SKM-1 (cell line): ENCODE results near the gene CDH11.

Experiments
- DNase-seq: peaks from one replicate; lab custom pipeline; 2025; ENCODE audit not compliant: unreplicated experiment; lab: John Stamatoyannopoulos, UW

CDH11 gene

GRCh38 chr16:65121870-65122723 is at the start of gene CDH11:
TSS of gene CDH11 (minus strand) at chr16:65122063. CDS start at chr16:65004869, 117,194 bp downstream.
- DNase-seq: no peak

- no peak for DNase-seq
Measured at GRCh38 chr16:65154321-65154720, 32.5 kb upstream of the CDH11 start.

- no peak for DNase-seq
Measured at GRCh38 chr16:65153365-65154105, 31.7 kb upstream of the CDH11 start.

- no peak for DNase-seq
Measured at GRCh38 chr16:65148804-65149203, 26.9 kb upstream of the CDH11 start.

- DNase-seq: no peak
Measured at GRCh38 chr16:65142276-65142675, 20.4 kb upstream of the CDH11 start.

GRCh38 chr16:65136681-65137080 is 14.8 kb upstream of the CDH11 start:
- DNase-seq: no peak

- DNase-seq: no peak
Measured at GRCh38 chr16:65126845-65127624, 5.2 kb upstream of the CDH11 start.

GRCh38 chr16:65125871-65126270 is 4.0 kb upstream of the CDH11 start:
- DNase-seq: peak; percentile 40

GRCh38 chr16:65125322-65125721 is 3.5 kb upstream of the CDH11 start:
- no peak for DNase-seq

- DNase-seq: no peak
Measured at GRCh38 chr16:65124596-65124995, 2.7 kb upstream of the CDH11 start.

- DNase-seq: no peak
Measured at GRCh38 chr16:65124212-65124548, 2.3 kb upstream of the CDH11 start.

GRCh38 chr16:65123396-65124211 is 1.7 kb upstream of the CDH11 start:
- no peak for DNase-seq

GRCh38 chr16:65122724-65123395 is 997 bp upstream of the CDH11 start:
- DNase-seq: no peak

- DNase-seq: no peak
Measured at GRCh38 chr16:65120831-65121721, 787 bp downstream of the CDH11 start.

- DNase-seq: no peak
Measured at GRCh38 chr16:65120461-65120830, 1.4 kb downstream of the CDH11 start.

GRCh38 chr16:65119901-65120401 is 1.9 kb downstream of the CDH11 start:
- DNase-seq: no peak

GRCh38 chr16:65119435-65119834 is 2.4 kb downstream of the CDH11 start:
- no peak for DNase-seq

- no peak for DNase-seq
Measured at GRCh38 chr16:65118871-65119270, 3.0 kb downstream of the CDH11 start.

GRCh38 chr16:65117811-65118448 is 3.9 kb downstream of the CDH11 start:
- peak; percentile 57 for DNase-seq
